Femur (tissue), 1 donor: ENCODE data around the gene RGS14.
"Not testable (repeated sequence)": the region's sequence is repeated elsewhere in the genome, so short reads cannot be mapped to it uniquely, and the experiment has no call there.

Experiments used
- DNase-seq: peaks from one replicate; pipeline ENCODE4 v3.0.0-alpha.2; 2017

RGS14 gene

GRCh38 chr5:177328545-177329231, 29.0 kb upstream of the RGS14 start:
- DNase-seq = no peak

DNA sequence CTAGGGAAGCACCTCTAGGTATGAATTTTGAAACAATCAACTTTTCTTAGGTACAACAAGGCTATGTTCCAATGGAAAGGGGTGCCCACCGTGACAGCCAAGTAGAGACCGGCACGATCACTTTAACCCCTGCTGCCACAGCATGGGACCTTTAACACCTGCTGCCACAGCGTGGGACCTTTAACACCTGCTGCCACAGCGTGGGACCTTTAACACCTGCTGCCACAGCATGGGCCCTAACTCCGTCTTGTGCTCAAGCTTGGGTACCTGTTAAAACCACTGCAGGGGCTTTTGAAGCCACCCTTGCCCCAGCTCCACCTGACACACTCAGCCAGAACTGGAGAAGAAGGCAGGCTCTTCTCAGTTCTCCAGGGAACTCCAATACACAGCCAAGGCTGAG, 27.8 kb upstream of the RGS14 start:
- no peak for DNase-seq

GRCh38 chr5:177330991-177331842, 26.5 kb upstream of the RGS14 start:
- no peak for DNase-seq

- DNase-seq = no peak
Measured at GRCh38 chr5:177332031-177332895, 25.5 kb upstream of the RGS14 start.

DNA sequence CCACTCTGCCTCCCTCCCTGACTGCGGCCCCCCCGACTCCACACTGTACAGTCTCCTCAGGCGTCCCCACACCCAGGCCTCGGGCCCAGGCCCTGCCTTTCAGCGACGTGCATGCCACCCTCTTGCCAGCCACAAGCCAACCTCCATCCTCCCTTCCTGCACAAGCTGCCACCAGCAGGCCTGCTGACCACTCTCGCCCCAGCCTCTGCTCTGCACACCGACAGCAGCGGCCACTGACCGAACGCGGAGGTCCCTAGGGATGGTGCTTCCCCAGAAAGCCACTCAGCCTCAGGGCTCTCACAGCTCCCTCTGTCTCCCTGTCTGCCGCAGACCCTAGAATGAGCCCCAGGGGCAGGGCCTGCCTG, 24.8 kb upstream of the RGS14 start:
- no peak for DNase-seq

- no peak for DNase-seq
Measured at GRCh38 chr5:177333420-177334154, 24.1 kb upstream of the RGS14 start.

DNA sequence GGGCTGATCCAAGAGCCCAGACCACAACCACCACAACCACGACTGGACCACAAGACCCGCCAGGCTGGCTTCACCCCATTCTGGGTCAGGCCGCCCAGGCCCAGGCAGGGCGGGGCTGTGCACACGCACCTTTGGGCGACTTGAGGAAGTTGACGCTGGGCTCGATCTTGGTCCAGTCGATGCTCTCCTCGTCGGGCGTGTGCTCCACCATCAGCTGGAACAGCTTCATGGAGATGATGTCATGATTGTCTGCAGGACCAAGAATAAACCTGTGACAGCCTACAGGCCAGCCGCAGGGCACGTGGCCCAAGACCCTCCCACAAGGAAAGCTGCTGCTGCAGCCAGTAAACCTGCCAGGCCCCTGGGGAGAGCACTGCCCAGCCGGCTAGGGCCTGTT, 23.6 kb upstream of the RGS14 start:
- DNase-seq = no peak

- no peak for DNase-seq
Measured at GRCh38 chr5:177334781-177335700, 22.7 kb upstream of the RGS14 start.

DNA sequence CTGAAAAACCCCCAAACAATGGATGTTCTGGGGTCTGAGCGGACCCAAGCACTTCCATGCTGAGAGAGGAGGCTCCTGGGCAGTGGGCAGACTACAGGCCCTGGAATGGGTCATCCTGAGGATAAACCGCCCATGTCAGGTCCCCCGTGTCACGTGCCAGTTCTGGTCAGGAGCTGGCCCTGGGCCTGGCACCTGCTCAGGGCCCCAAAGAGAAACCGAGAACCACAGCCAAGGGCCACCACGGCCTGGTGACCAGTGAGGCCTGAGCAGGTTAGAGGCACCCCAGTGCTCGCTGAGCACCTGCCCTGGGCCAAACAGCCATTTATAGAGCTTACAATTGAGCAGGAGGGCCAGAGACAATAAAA, 22.0 kb upstream of the RGS14 start:
- no peak for DNase-seq

DNA sequence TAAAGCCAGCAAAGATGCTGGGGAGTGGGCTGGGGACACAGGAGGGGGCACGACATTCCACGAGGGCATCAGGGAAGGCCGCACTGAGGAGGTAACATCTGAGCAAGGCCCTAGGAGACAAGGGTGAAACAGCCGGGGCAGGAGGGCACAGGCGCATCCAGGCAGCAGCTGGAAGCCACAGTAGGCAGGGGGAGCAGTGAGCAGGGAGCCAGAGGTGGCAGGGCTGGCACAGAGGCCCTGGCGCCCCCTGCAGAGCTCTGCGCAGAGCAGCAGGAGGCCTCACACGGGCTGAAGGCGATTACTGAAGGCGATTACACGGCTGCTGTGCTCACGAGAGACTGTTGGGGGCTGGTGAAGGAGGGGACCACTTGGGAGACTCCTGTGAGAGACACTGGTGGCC, 21.6 kb upstream of the RGS14 start:
- DNase-seq = no peak

DNA sequence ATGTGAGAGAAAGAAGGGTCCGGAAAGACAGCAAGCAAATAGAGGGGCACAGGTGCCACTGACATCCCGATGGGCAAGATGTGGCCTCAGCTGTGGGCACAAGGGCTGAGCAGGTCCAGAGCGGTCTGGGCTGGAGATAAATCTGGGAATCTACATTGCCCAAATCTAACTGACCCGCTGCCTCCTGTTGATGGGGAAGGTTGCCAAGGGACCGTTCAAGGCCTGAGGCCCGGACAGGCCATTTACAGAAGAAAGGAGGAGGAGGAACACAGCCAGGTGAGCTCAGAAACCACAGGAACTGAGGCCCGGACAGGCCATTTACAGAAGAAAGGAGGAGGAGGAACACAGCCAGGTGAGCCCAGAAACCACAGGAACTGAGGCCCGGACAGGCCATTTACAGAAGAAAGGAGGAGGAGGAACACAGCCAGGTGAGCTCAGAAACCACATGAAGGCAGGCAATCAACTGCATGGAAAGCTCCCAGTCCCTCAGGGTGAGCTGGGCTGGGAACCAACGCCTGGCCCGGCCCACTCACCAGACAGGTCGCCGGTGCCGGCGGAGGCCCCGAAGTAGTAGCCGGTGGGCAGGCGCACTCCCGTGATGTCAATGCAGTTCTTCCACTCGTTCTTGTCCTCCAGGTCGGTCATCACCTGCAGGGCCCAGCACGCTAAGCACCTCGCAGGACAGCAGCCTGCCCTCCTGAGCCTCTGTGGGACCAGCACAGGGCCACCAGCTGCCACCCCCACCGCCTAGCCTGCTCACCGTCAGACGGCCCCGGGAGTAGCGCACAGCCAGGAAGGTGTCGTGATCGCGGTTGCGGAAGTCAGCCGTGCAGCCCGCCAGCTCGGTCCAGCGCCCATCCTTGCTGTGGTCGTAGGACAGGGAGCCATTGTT, 20.9 kb upstream of the RGS14 start:
- DNase-seq = no peak

DNA sequence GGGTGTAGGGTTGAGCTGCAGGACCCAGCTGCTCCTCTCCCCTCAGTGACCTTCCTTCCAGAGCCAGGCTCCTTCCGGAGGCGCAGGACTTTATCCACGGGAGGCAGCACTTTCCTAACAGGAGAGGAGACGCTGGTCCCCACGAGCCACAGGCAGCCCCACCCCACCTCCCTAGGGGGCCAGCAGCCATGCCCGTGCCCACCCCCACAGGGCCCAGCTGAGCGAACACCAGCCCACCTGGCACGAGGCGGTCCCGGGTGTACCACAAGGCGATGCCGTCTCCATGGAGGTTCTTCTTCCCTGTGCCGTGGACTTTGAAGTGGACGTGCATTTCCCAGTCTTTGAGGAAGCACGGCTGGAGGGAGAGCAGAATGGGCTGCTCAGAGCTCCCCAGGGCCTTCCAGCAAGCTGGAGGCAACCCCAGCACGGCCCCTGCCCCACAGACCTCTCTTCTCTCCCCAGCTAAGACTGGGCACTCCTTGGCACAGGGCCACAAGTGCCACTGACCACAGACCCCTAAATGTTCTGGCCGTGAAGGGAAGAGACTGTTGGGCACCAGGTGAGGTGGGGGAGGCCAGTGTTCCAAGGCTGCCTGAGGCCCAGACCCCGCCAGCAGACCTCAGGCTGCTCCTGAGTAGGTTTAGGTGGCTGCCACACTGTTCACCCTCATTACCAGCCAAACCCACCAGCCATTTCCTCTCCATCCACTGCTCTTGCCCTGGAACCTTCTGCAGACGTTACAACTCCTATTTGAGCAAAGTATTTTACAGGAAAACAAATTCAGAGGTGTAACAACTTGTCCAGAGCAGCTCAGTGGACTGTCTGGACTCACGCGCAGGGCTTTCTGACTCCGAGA, 19.2 kb upstream of the RGS14 start:
- no peak for DNase-seq

DNA sequence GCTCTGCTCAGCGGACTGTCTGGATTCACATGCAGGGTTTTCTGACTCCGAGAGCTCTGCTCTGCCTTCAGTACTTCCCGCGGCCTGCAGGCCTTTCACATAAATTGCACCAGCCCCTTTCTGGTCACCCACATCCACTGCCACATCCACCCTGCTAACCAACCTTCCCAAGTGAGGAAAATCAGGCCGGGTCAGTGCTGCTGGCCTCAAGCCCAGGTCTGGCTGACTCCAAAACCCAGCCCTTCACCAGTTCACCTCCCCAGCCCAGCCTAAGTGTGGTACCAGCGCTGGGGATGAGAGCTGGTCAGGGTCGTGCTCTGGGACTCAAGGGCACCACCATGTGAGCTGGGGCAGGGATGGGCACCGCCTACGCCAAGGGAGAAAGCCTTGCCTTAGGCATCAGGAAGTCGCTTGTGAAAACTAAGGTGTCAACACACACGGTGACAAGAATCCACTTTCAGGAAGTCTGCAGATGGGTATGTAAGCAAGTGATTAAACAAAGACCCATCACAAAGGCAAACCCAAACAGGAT, 18.6 kb upstream of the RGS14 start:
- DNase-seq = no peak

- DNase-seq = not testable (repeated sequence)
Measured at GRCh38 chr5:177343000-177343399, 14.7 kb upstream of the RGS14 start.

DNA sequence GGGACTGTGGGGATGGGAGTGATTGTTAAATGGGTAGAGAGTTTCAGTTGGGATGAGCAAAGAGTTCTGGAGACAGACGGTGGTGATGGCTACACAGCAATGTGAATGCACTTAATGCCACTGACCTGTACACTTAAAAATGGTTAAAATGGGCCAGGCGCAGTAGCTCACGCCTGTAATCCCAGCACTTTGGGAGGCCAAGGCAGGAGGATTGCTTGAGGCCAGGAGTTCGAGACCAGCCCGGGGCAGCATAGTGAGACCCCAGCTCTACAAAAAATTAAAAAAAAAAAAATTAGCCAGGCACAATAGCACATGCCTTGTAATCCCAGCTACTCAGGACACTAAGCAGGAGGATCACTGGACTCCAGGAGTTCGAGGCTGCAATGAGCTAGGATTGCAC, 13.9 kb upstream of the RGS14 start:
- no peak for DNase-seq

GRCh38 chr5:177344891-177345290, 12.8 kb upstream of the RGS14 start:
- no peak for DNase-seq

DNA sequence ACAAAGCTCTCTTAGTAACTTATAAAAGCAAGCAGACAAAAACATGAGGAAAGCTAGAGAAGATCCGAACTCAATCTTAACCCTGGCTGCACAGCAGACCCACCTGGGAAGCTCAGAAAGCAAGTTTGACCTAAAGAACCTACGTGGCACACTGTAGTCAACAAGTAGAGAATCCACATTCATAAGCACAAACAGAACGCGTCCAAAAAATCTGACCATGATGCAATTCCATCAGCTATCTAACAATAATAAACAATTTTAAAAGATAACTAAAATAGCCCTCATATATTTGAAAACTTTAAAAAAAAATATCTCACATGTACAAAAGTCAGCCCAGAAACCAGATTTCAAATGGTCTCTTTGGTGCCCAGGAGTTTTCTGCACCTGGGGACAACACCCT, 10.9 kb upstream of the RGS14 start:
- DNase-seq = no peak

DNA sequence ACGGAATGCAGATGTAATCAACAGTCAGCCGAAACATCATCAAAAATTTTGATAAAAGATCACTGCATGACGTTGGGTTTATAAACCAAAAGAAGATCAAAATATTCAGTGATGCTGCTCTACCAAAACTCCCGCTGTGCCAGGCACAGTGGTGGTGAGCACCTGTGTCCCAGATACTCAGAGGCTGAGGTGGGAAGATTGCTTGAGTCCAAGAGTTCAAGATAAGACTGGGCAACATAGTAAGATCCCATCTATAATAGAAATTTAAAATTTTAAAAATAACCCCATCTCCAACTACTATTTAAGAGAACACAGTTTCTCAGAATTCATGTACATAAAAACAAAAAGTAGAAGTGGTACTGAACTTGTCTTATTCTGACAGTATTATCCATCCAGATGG, 10.0 kb upstream of the RGS14 start:
- DNase-seq = no peak

- no peak for DNase-seq
Measured at GRCh38 chr5:177349362-177349647, 8.4 kb upstream of the RGS14 start.

DNA sequence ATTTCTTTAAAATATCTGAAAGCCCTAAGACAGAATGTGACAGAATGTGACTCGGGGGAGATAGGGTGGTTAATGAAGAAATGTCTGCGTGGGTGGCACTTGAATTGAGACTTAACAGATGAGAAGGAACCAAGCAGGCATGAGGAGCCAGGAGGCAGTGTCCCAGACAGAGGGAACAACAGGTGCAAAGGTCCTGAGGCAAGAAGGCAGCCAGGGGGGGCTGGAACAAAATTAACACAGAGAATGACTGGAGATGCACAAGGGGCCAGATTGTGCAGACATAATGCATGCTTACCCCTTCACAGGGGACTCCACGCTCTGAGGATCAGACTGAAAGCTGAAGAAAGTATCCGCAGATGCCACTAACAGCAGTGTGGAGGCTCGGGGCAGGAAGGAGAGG, 8.0 kb upstream of the RGS14 start:
- DNase-seq = no peak
